MM.1S (cell line): Measurements from ENCODE around the gene AREL1.

ENCODE experiments used
- EZH2 ChIP-seq: fragments of 300-600 bp; sonication (generic); optimal IDR thresholded peaks from 2 replicates; pipeline ENCODE3; 2017; ENCODE audit warnings: low read depth, mild to moderate bottlenecking, antibody characterized with exemption, low read length, mixed read lengths
- TF ChIP-seq, protein P1 (sequence below): fragments of 300-600 bp; sonication (generic); IDR thresholded peaks from 2 replicates; pipeline ENCODE4 v1.5.1; 2016; ENCODE audit warnings: antibody characterized with exemption, low read length, mixed read lengths

DNA sequence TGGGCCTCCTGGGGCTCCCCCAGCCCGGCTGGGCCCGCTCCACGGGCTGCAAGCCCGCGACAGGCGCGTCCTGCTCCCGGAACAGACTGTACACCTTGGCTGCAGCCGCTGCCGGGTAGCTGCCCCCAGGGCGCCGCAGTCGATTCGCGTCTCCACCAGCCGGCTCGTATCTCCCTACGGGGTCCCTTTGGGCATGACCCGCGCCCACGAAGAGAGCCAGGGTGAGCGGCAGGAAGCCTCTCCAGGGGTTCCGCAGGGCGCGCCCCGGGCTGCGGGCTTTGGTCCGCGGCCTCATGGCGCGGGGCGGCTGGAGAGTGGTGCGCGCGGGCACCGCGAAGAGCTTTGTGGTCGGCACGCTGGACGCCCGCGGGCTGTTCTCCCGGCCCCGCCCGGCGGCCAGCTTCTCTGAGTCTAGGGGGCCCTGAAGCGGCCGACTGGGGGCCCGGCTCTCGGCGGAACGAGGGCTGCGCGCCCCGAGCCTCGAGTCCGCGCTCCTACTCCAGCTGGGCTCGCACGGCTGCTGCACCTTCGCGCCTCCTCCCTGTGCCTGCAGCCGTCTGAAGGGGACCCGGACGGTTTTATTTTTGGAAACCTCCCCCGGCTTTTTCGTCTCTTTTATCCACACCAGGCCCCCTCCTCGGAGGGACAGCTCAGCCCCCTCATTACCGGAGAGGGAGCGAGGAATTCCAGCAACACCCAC is 101.1 kb downstream of the AREL1 start, which contains the start of gene LTBP2:
- TF ChIP-seq, protein P1, sequence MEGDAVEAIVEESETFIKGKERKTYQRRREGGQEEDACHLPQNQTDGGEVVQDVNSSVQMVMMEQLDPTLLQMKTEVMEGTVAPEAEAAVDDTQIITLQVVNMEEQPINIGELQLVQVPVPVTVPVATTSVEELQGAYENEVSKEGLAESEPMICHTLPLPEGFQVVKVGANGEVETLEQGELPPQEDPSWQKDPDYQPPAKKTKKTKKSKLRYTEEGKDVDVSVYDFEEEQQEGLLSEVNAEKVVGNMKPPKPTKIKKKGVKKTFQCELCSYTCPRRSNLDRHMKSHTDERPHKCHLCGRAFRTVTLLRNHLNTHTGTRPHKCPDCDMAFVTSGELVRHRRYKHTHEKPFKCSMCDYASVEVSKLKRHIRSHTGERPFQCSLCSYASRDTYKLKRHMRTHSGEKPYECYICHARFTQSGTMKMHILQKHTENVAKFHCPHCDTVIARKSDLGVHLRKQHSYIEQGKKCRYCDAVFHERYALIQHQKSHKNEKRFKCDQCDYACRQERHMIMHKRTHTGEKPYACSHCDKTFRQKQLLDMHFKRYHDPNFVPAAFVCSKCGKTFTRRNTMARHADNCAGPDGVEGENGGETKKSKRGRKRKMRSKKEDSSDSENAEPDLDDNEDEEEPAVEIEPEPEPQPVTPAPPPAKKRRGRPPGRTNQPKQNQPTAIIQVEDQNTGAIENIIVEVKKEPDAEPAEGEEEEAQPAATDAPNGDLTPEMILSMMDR, result no peak
- no peak for TF ChIP-seq EZH2
